Fibroblast of skin of right quadriceps (primary cell): Measurements from ENCODE around the gene MLEC.
A peak's percentile ranks its signal among the peaks of the same experiment; 100 is the strongest.

Experiments used
- DNase-seq: peaks from one replicate; pipeline ENCODE4 v3.0.0-alpha.2; 2013

The MLEC gene

GRCh38 chr12:120686690-120687577, at the start of gene MLEC:
Gene MLEC, plus strand, starts transcription at chr12:120687149. Its CDS starts 148 bp downstream, at chr12:120687297.
- DNase-seq = peak; percentile 99

- DNase-seq = no peak
Observed at GRCh38 chr12:120639771-120640721, 46.9 kb upstream of the MLEC start, which contains the start of gene CABP1. Gene CABP1, plus strand, starts transcription at chr12:120640626. Its CDS starts 60 bp downstream, at chr12:120640686.

- DNase-seq = peak; percentile 32
Observed at GRCh38 chr12:120640861-120641833, 45.8 kb upstream of the MLEC start.

- no peak for DNase-seq
Observed at GRCh38 chr12:120642121-120642520, 44.8 kb upstream of the MLEC start.

- DNase-seq = no peak
Observed at GRCh38 chr12:120642826-120643225, 44.1 kb upstream of the MLEC start.

- no peak for DNase-seq
Observed at GRCh38 chr12:120643574-120643973, 43.4 kb upstream of the MLEC start.

GRCh38 chr12:120646044-120646443, 40.9 kb upstream of the MLEC start:
- DNase-seq = no peak

GRCh38 chr12:120647375-120647755, 39.6 kb upstream of the MLEC start:
- DNase-seq = no peak

- peak; percentile 16 for DNase-seq
Observed at GRCh38 chr12:120649442-120650232, 37.3 kb upstream of the MLEC start.

GRCh38 chr12:120650233-120650690, 36.7 kb upstream of the MLEC start:
- no peak for DNase-seq

GRCh38 chr12:120651821-120652220, 35.1 kb upstream of the MLEC start:
- no peak for DNase-seq

- no peak for DNase-seq
Observed at GRCh38 chr12:120652656-120653435, 34.1 kb upstream of the MLEC start.

- no peak for DNase-seq
Observed at GRCh38 chr12:120653611-120654010, 33.3 kb upstream of the MLEC start.

GRCh38 chr12:120654656-120655055, 32.3 kb upstream of the MLEC start:
- no peak for DNase-seq

GRCh38 chr12:120656008-120656407, 30.9 kb upstream of the MLEC start:
- DNase-seq = no peak

GRCh38 chr12:120658286-120659150, 28.4 kb upstream of the MLEC start:
- no peak for DNase-seq

GRCh38 chr12:120659151-120659525, 27.8 kb upstream of the MLEC start:
- no peak for DNase-seq

- DNase-seq = no peak
Observed at GRCh38 chr12:120661432-120661831, 25.5 kb upstream of the MLEC start.

- no peak for DNase-seq
Observed at GRCh38 chr12:120662879-120663278, 24.1 kb upstream of the MLEC start.
